K562 (cell line): Measurements from ENCODE around the gene FA2H. TPM values are rescaled to one million over a fixed set of nuclear protein-coding genes. Genes with fewer than 3 reads are reported as not detected.

Experiments
- ATAC-seq: fragments of 200-7000 bp; cut with Tn5 transposase; 3 replicates; pipeline ENCODE4 v1.9.1; 2020; ENCODE audit warnings: moderate library complexity
- BruUV-seq: library from RNA; stranded (reverse); fragments of 400-500 nt; replicated peaks from 2 replicates; lab custom pipeline; 2021; lab: Mats Ljungman, UMichigan
- CTCF ChIA-PET: fragments of 300-600 bp; formaldehyde crosslinking; extraction: SDS; loops from one replicate; lab custom pipeline; 2021; ENCODE audit warnings: low intra/inter-chr PET ratio; lab: Yijun Ruan, JAX
- POLR2A ChIA-PET: fragments of 300-600, 350-650 bp; sonication (Branson Sonifier 250); formaldehyde crosslinking; extraction: SDS; loops from one replicate; lab custom pipeline; 2021; ENCODE audit warnings: antibody characterized with exemption, inconsistent platforms; lab: Yijun Ruan, JAX
- DNase-seq, 4 experiments: peaks; one replicate each; pipeline versions ENCODE4 v3.0.0 to v3.0.0-alpha.2; 2011 to 2018; ENCODE audit warnings: low spot score in 3 of 4, mixed read lengths in 3 of 4; ENCODE audit errors: extremely low read depth in 1 of 4
- FAIRE-seq: peaks from 2 replicates; lab custom pipeline; 2011; peaks lifted over from hg19 to GRCh38; lab: Jason Lieb, UNC
- H2AFZ ChIP-seq: 2 replicates; pipeline ENCODE4 v1.6.0; 2011; ENCODE audit warnings: low read depth, low read length, control low read depth, inconsistent platforms
- H3K27ac ChIP-seq: fragments of 200-600 bp; 3 replicates; pipeline ENCODE4 v1.8.0; 2011; ENCODE audit warnings: low read depth, mild to moderate bottlenecking, control low read depth, inconsistent platforms, low read length, moderate library complexity, mixed read lengths; ENCODE audit errors: extremely low read depth
- H3K27me3 ChIP-seq, 2 experiments: fragments of 300-600 bp in 1 of 2; 2 replicates in 1 of 2; 3 replicates in 1 of 2; pipeline versions ENCODE4 v1.6.0 to v1.8.0; 2011; ENCODE audit warnings: inconsistent platforms in 2 of 2, low read length in 2 of 2, mild to moderate bottlenecking in 1 of 2, mixed read lengths in 1 of 2, moderate library complexity in 1 of 2; ENCODE audit not compliant: control insufficient read depth in 2 of 2, insufficient read depth in 2 of 2
- H3K36me3 ChIP-seq: fragments of 300-600 bp; 3 replicates; pipeline ENCODE4 v1.8.0; 2011; ENCODE audit warnings: mild to moderate bottlenecking, low read length, inconsistent platforms; ENCODE audit not compliant: control insufficient read depth, insufficient read depth
- H3K4me1 ChIP-seq, 2 experiments: fragments of 200-600 bp in 1 of 2; replicated peaks in 1 of 2; 2 replicates in 1 of 2; 3 replicates in 1 of 2; pipeline versions ENCODE4 v1.5.1 to v1.8.0; 2011; ENCODE audit warnings: inconsistent platforms in 2 of 2, low read length in 2 of 2, mild to moderate bottlenecking in 1 of 2, mixed read lengths in 1 of 2, moderate library complexity in 1 of 2; ENCODE audit not compliant: control insufficient read depth in 2 of 2, insufficient read depth in 2 of 2
- H3K4me2 ChIP-seq: 2 replicates; pipeline ENCODE4 v1.6.1; 2011; ENCODE audit warnings: low read length, control low read depth, inconsistent platforms, mixed read lengths; ENCODE audit not compliant: insufficient read depth
- H3K4me3 ChIP-seq: fragments of 200-600 bp; sonication (generic), shearing (Covaris generic); 2 replicates; pipeline ENCODE4 v1.5.1; 2016; ENCODE audit warnings: control low read depth, inconsistent platforms
- H3K79me2 ChIP-seq: fragments of 200-600 bp; 3 replicates; pipeline ENCODE4 v1.8.0; 2011; ENCODE audit warnings: low read length, inconsistent platforms; ENCODE audit not compliant: control insufficient read depth, insufficient read depth
- H3K9ac ChIP-seq, 2 experiments: 2 replicates each; pipeline versions ENCODE4 v1.6.0 to v1.6.1; 2011; ENCODE audit warnings: low read depth in 2 of 2, low read length in 2 of 2, control low read depth in 1 of 2, inconsistent platforms in 1 of 2, mild to moderate bottlenecking in 1 of 2, mixed read lengths in 1 of 2; ENCODE audit not compliant: insufficient read depth in 1 of 2
- H3K9me1 ChIP-seq: one replicate; pipeline ENCODE4 v1.6.0; 2011; ENCODE audit warnings: inconsistent platforms, mild to moderate bottlenecking, low read length, moderate library complexity; ENCODE audit not compliant: control insufficient read depth, insufficient read depth
- H3K9me3 ChIP-seq: replicated peaks from 2 replicates; pipeline ENCODE4 v1.5.1; 2011; ENCODE audit warnings: low read depth, low read length, inconsistent platforms; ENCODE audit not compliant: control insufficient read depth, insufficient read depth
- H4K20me1 ChIP-seq: replicated peaks from 2 replicates; pipeline ENCODE4 v1.6.1; 2011; ENCODE audit warnings: low read length, inconsistent platforms, mixed read lengths; ENCODE audit not compliant: control insufficient read depth, insufficient read depth
- ARNT ChIP-seq, 2 experiments: fragments of 450-650 bp; IDR thresholded peaks; 2 replicates each; pipeline ENCODE4 v1.6.1; 2016; ENCODE audit warnings: mild to moderate bottlenecking in 1 of 2
- ETV6 ChIP-seq, 3 experiments: fragments of 150-350 bp in 1 of 3; sonication (generic) in 1 of 3; formaldehyde crosslinking in 1 of 3; IDR thresholded peaks; 2 replicates each; pipeline versions ENCODE4 v1.6.1 to v1.8.0; 2014 to 2022; ENCODE audit warnings: borderline replicate concordance in 2 of 3, low read depth in 2 of 3, antibody characterized with exemption in 1 of 3, low read length in 1 of 3, mild to moderate bottlenecking in 1 of 3, missing genetic modification reagents in 1 of 3
- EZH2 ChIP-seq: IDR thresholded peaks from 2 replicates; pipeline ENCODE4 v1.6.1; 2012; ENCODE audit warnings: low read depth, mild to moderate bottlenecking, inconsistent platforms, low read length, borderline replicate concordance
- MAZ ChIP-seq, 2 experiments: fragments of 450-650 bp in 1 of 2; sonication (generic) in 1 of 2; formaldehyde crosslinking; IDR thresholded peaks in 1 of 2; conservative IDR thresholded peaks in 1 of 2; 2 replicates each; pipeline versions ENCODE4 v1.4.0 to v1.5.0; 2020; ENCODE audit warnings: mild to moderate bottlenecking in 1 of 2, missing genetic modification reagents in 1 of 2
- NR2F6 ChIP-seq: fragments of 450-650 bp; formaldehyde crosslinking; IDR thresholded peaks from 2 replicates; pipeline ENCODE4 v1.4.0; 2020; ENCODE audit warnings: mild to moderate bottlenecking
- RB1 ChIP-seq: fragments of 450-650 bp; IDR thresholded peaks from 2 replicates; pipeline ENCODE4 v1.6.1; 2017; ENCODE audit warnings: low read depth, mild to moderate bottlenecking
- ZNF212 ChIP-seq: fragments of 450-650 bp; formaldehyde crosslinking; IDR thresholded peaks from 2 replicates; pipeline ENCODE4 v1.4.0; 2020; ENCODE audit warnings: mild to moderate bottlenecking
- WGBS: fragments of 100-300 bp; shearing (Covaris generic); methylation state at CpG from one replicate; pipeline ENCODE4 v1.1.6; 2016; ENCODE audit warnings: low coverage, mixed read lengths; ENCODE audit not compliant: insufficient coverage; ENCODE audit errors: missing lambda C conversion rate; 5-methylcytosine and 5-hydroxymethylcytosine counted together
- in situ Hi-C: fragments of 300-500 bp; cut with MboI; formaldehyde crosslinking; loops from 4 replicates; pipeline ENCODE4 v1.15.0; 2018; ENCODE audit warnings: inconsistent platforms, mixed read lengths
- intact Hi-C: fragments of 100-400 bp; cut with micrococcal nuclease; formaldehyde crosslinking; loops from 2 replicates; pipeline ENCODE4 v1.14.2; 2022
- polyA plus RNA-seq, 8 experiments: library from polyadenylated mRNA; depleted of rRNA in 4 of 8; stranded (reverse) in 5 of 8; unstranded in 3 of 8; fragments of >200 nt; fragmentation: Nextera tagmentation in 2 of 8; fragmentation: Illumina TruSeq in 1 of 8; extraction: Ambion mirVana in 2 of 8; extraction: Trizol in 1 of 8; gene quantifications; 2 replicates each; pipeline versions ENCODE4 v1.2.1 to v1.2.3, GENCODE V29; 2011 to 2014; ENCODE audit warnings: inconsistent platforms in 1 of 8, missing spikeins in 1 of 8
- total RNA-seq, 7 experiments: library from RNA; depleted of rRNA in 6 of 7; stranded (reverse); fragments of >200 nt in 6 of 7; fragmentation: Illumina TruSeq in 2 of 7; extraction: Trizol in 2 of 7; gene quantifications; 2 replicates each; pipeline versions ENCODE4 v1.2.1 to v1.2.3, GENCODE V29; 2011 to 2021; ENCODE audit warnings: low replicate concordance in 1 of 7
- TF ChIP-seq, protein P1 (sequence below): fragments of 450-650 bp; IDR thresholded peaks from 2 replicates; pipeline ENCODE4 v1.6.1; 2016; ENCODE audit warnings: antibody characterized with exemption

FA2H gene
- total and polyA plus RNA-seq, 9 of the 15 experiments (the other 6 are each of a cell fraction or from before 2014, with no cell fraction given): not detected

GRCh38 chr16:74749291-74750055, 25.1 kb downstream of the FA2H start:
- ATAC-seq (peak; percentile 45; the same call in 2 of the 3 replicates), FAIRE-seq (no peak)
- H3K36me3 ChIP-seq: no peaks in the 10 kb centered on the region
- intact Hi-C loops: no loop called here
- no peak overlapping the region for H3K4me2 ChIP-seq
- H3K79me2 ChIP-seq: no peaks in the 10 kb centered on the region
- H3K4me3 ChIP-seq: no peak overlapping the region
- WGBS: 2% methylated on average over 20 of the region's 20 CpGs
- H3K27ac ChIP-seq: no peak overlapping the region
- H3K9me1 ChIP-seq: no peaks in the 10 kb centered on the region
- H3K27me3 ChIP-seq: peaks cover 38 to 67% of the 10 kb centered on the region in 2 experiments
- H3K4me1 ChIP-seq: peaks cover 0 to 13% of the 10 kb centered on the region in 2 experiments; a peak in 2 of 5 replicates
- TF ChIP-seq MAZ (CRISPR knock-in tag; conservative IDR thresholded peaks at IDR 0.05 in 1 of 2, IDR thresholded peaks at IDR 0.05 in 1 of 2): no peak
- TF ChIP-seq, all 486 proteins: peak for 0
- ChIA-PET CTCF (no interaction called here), POLR2A (interaction anchor here (0.6 to 0.7 kb wide), 2 partner anchors 11 to 88 kb away, joined by 3 read pairs; no protein-coding TSS in a partner anchor)
- Histone ChIP-seq H4K20me1 (peaks cover 9% of the 10 kb centered on the region; the same call in 1 of the 2 replicates), H3K9ac (no peak overlapping the region), H2AFZ (no peak overlapping the region), H3K9me3 (no peaks in the 10 kb centered on the region)
- no peak for DNase-seq
- in situ Hi-C loops: no loop called here
- no TSS peak for BruUV-seq

DNA sequence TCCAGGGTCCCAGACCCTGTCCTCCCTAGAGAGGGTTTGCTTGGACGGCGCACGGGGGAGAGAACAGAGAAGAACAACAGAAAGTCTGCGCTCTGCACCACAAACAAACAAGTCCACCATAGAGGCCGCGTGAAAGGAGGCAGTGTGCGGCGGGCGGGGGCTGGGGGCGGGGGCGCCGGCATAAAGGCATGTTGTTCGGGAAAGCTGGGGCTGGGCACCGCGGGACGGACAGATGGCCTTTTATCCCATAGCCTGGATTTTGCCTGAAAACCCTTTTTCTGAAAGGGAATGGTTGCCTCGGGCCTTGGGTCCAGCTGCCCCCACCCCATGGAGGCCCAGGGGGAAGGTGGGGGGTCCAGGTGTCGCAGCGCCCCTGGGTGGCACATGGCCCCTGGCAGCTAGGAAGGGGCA, 26.0 kb downstream of the FA2H start:
- in situ Hi-C loops: no loop called here
- TF ChIP-seq ZNF212 (CRISPR knock-in tag) (no peak), RB1 (no peak), EZH2 (no peak), ARNT (IDR thresholded peaks at IDR 0.05) (no peak), ETV6 (IDR thresholded peaks at IDR 0.05; ENCODE audit: borderline replicate concordance in 1 of 2, low read depth in 2 of 2, low read length in 1 of 2) (no peak), ETV6 (CRISPR knock-in tag; IDR thresholded peaks at IDR 0.05; ENCODE audit: borderline replicate concordance) (no peak), NR2F6 (no peak)
- TF ChIP-seq, protein P1, sequence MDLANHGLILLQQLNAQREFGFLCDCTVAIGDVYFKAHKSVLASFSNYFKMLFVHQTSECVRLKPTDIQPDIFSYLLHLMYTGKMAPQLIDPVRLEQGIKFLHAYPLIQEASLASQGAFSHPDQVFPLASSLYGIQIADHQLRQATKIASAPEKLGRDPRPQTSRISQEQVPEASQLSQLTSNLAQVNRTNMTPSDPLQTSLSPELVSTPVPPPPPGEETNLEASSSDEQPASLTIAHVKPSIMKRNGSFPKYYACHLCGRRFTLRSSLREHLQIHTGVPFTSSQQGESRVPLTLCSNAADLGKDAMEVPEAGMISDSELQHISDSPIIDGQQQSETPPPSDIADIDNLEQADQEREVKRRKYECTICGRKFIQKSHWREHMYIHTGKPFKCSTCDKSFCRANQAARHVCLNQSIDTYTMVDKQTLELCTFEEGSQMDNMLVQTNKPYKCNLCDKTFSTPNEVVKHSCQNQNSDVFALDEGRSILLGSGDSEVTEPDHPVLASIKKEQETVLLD: no peak

More for the DNA sequence above, 26.0 kb downstream of the FA2H start:
- FAIRE-seq (no peak), ATAC-seq (no peak), DNase-seq (no peak)
- no peak overlapping the region for H3K9ac ChIP-seq
- intact Hi-C loops: no loop called here
- H3K9me1 ChIP-seq: no peaks in the 10 kb centered on the region
- H3K36me3 ChIP-seq: no peaks in the 10 kb centered on the region
- no peak overlapping the region for H2AFZ ChIP-seq
- 28% methylated on average over 11 of the region's 19 CpGs for WGBS
- peaks cover 38 to 66% of the 10 kb centered on the region in 2 experiments for H3K27me3 ChIP-seq
- ChIA-PET CTCF (no interaction called here), POLR2A (no interaction called here)
- peaks cover 9% of the 10 kb centered on the region; the same call in 1 of the 2 replicates for H4K20me1 ChIP-seq
- H3K4me2 ChIP-seq: no peak overlapping the region
- no peaks in the 10 kb centered on the region for H3K9me3 ChIP-seq
- H3K79me2 ChIP-seq: no peaks in the 10 kb centered on the region
- no TSS peak for BruUV-seq
- peaks cover 4 to 17% of the 10 kb centered on the region in 2 experiments; a peak in 4 of 5 replicates for H3K4me1 ChIP-seq
- H3K27ac ChIP-seq: no peak overlapping the region
- no peak overlapping the region for H3K4me3 ChIP-seq
